ENCODE results near the gene PARP8.
A peak's percentile ranks its signal among the peaks of the same experiment; 100 is the strongest.

PARP8 gene

GRCh38 chr5:50727149-50727496 is 60.7 kb downstream of the PARP8 start:
- H3K9me3 Mint-ChIP-seq, result no peaks in the 10 kb centered on the region
- no peaks in the 10 kb centered on the region for H3K27me3 Mint-ChIP-seq
- peaks cover 2% of the 10 kb centered on the region for H3K36me3 Mint-ChIP-seq
- peak overlapping the region; percentile 78 for H3K27ac Mint-ChIP-seq
- H3K4me1 Mint-ChIP-seq, result peaks cover 82% of the 10 kb centered on the region
- H3K4me3 Mint-ChIP-seq, result peak overlapping the region; percentile 23

GRCh38 chr5:50727845-50728244 is 61.4 kb downstream of the PARP8 start:
- H3K9me3 Mint-ChIP-seq, result no peaks in the 10 kb centered on the region
- no peak overlapping the region for H3K4me3 Mint-ChIP-seq
- no peaks in the 10 kb centered on the region for H3K27me3 Mint-ChIP-seq
- peaks cover 2% of the 10 kb centered on the region for H3K36me3 Mint-ChIP-seq
- peak overlapping the region; percentile 53 for H3K27ac Mint-ChIP-seq
- H3K4me1 Mint-ChIP-seq, result peaks cover 75% of the 10 kb centered on the region

- Mint-ChIP-seq H3K36me3 (no peaks in the 10 kb centered on the region), H3K4me3 (no peak overlapping the region), H3K27ac (no peak overlapping the region), H3K4me1 (peaks cover 74% of the 10 kb centered on the region), H3K9me3 (no peaks in the 10 kb centered on the region), H3K27me3 (no peaks in the 10 kb centered on the region)
Measured at GRCh38 chr5:50730336-50730735, 63.9 kb downstream of the PARP8 start.

GRCh38 chr5:50730841-50731240 is 64.4 kb downstream of the PARP8 start:
- H3K36me3 Mint-ChIP-seq, result no peaks in the 10 kb centered on the region
- no peak overlapping the region for H3K27ac Mint-ChIP-seq
- H3K27me3 Mint-ChIP-seq, result no peaks in the 10 kb centered on the region
- H3K9me3 Mint-ChIP-seq, result no peaks in the 10 kb centered on the region
- no peak overlapping the region for H3K4me3 Mint-ChIP-seq
- H3K4me1 Mint-ChIP-seq, result peaks cover 74% of the 10 kb centered on the region

- no peaks in the 10 kb centered on the region for H3K9me3 Mint-ChIP-seq
- no peaks in the 10 kb centered on the region for H3K27me3 Mint-ChIP-seq
- no peak overlapping the region for H3K4me3 Mint-ChIP-seq
- H3K27ac Mint-ChIP-seq, result no peak overlapping the region
- H3K36me3 Mint-ChIP-seq, result no peaks in the 10 kb centered on the region
- peaks cover 68% of the 10 kb centered on the region for H3K4me1 Mint-ChIP-seq
Measured at GRCh38 chr5:50733741-50734140, 67.3 kb downstream of the PARP8 start.

- peaks cover 7% of the 10 kb centered on the region for H3K36me3 Mint-ChIP-seq
- H3K27me3 Mint-ChIP-seq, result no peaks in the 10 kb centered on the region
- no peak overlapping the region for H3K27ac Mint-ChIP-seq
- H3K4me1 Mint-ChIP-seq, result peaks cover 72% of the 10 kb centered on the region
- H3K4me3 Mint-ChIP-seq, result no peak overlapping the region
- peaks cover 5% of the 10 kb centered on the region for H3K9me3 Mint-ChIP-seq
Measured at GRCh38 chr5:50738864-50739263, 72.4 kb downstream of the PARP8 start.

- peaks cover 72% of the 10 kb centered on the region for H3K4me1 Mint-ChIP-seq
- peaks cover 7% of the 10 kb centered on the region for H3K36me3 Mint-ChIP-seq
- H3K27me3 Mint-ChIP-seq, result no peaks in the 10 kb centered on the region
- peaks cover 5% of the 10 kb centered on the region for H3K9me3 Mint-ChIP-seq
- no peak overlapping the region for H3K27ac Mint-ChIP-seq
- H3K4me3 Mint-ChIP-seq, result no peak overlapping the region
Measured at GRCh38 chr5:50740832-50741231, 74.4 kb downstream of the PARP8 start.

GRCh38 chr5:50744776-50745175 is 78.3 kb downstream of the PARP8 start:
- Mint-ChIP-seq H3K27me3 (no peaks in the 10 kb centered on the region), H3K4me1 (peaks cover 90% of the 10 kb centered on the region), H3K4me3 (peak overlapping the region; percentile 85), H3K36me3 (peaks cover 13% of the 10 kb centered on the region), H3K9me3 (peaks cover 10% of the 10 kb centered on the region), H3K27ac (peak overlapping the region; percentile 88)

- Mint-ChIP-seq H3K36me3 (peaks cover 8% of the 10 kb centered on the region), H3K27ac (peak overlapping the region; percentile 88), H3K9me3 (peaks cover 5% of the 10 kb centered on the region), H3K27me3 (no peaks in the 10 kb centered on the region), H3K4me3 (peak overlapping the region; percentile 85), H3K4me1 (peaks cover 91% of the 10 kb centered on the region)
Measured at GRCh38 chr5:50745221-50745910, 78.9 kb downstream of the PARP8 start.

- Mint-ChIP-seq H3K27me3 (no peaks in the 10 kb centered on the region), H3K4me3 (peak overlapping the region; percentile 31), H3K9me3 (peaks cover 5% of the 10 kb centered on the region), H3K4me1 (peaks cover 74% of the 10 kb centered on the region), H3K36me3 (peaks cover 11% of the 10 kb centered on the region), H3K27ac (peak overlapping the region; percentile 96)
Measured at GRCh38 chr5:50749181-50749580, 82.7 kb downstream of the PARP8 start.

GRCh38 chr5:50749873-50750272 is 83.4 kb downstream of the PARP8 start:
- Mint-ChIP-seq H3K27ac (peak overlapping the region; percentile 86), H3K4me1 (peaks cover 67% of the 10 kb centered on the region), H3K4me3 (peak overlapping the region; percentile 30), H3K27me3 (no peaks in the 10 kb centered on the region), H3K36me3 (peaks cover 13% of the 10 kb centered on the region), H3K9me3 (peaks cover 5% of the 10 kb centered on the region)

GRCh38 chr5:50751064-50751657 is 84.7 kb downstream of the PARP8 start:
- Mint-ChIP-seq H3K27me3 (no peaks in the 10 kb centered on the region), H3K4me1 (peaks cover 65% of the 10 kb centered on the region), H3K27ac (peak overlapping the region; percentile 85), H3K9me3 (peaks cover 5% of the 10 kb centered on the region), H3K36me3 (peaks cover 18% of the 10 kb centered on the region), H3K4me3 (peak overlapping the region; percentile 65)

- Mint-ChIP-seq H3K27me3 (no peaks in the 10 kb centered on the region), H3K4me1 (peaks cover 56% of the 10 kb centered on the region)
Measured at GRCh38 chr5:50752800-50753199, 86.4 kb downstream of the PARP8 start.

GRCh38 chr5:50759526-50760270 is 93.3 kb downstream of the PARP8 start:
- H3K27ac Mint-ChIP-seq, result no peak overlapping the region
- H3K4me3 Mint-ChIP-seq, result no peak overlapping the region
- H3K36me3 Mint-ChIP-seq, result peaks cover 23% of the 10 kb centered on the region
- H3K27me3 Mint-ChIP-seq, result no peaks in the 10 kb centered on the region
- peaks cover 26% of the 10 kb centered on the region for H3K4me1 Mint-ChIP-seq
- no peaks in the 10 kb centered on the region for H3K9me3 Mint-ChIP-seq

More at GRCh38 chr5:50752800-50753199, 86.4 kb downstream of the PARP8 start:
- peaks cover 4% of the 10 kb centered on the region for H3K9me3 Mint-ChIP-seq
- H3K27ac Mint-ChIP-seq, result no peak overlapping the region
- H3K36me3 Mint-ChIP-seq, result peaks cover 14% of the 10 kb centered on the region
- no peak overlapping the region for H3K4me3 Mint-ChIP-seq

- peaks cover 22% of the 10 kb centered on the region for H3K36me3 Mint-ChIP-seq
- no peak overlapping the region for H3K4me3 Mint-ChIP-seq
- H3K27ac Mint-ChIP-seq, result no peak overlapping the region
- no peaks in the 10 kb centered on the region for H3K27me3 Mint-ChIP-seq
- no peaks in the 10 kb centered on the region for H3K9me3 Mint-ChIP-seq
- H3K4me1 Mint-ChIP-seq, result peaks cover 41% of the 10 kb centered on the region
Measured at GRCh38 chr5:50763351-50763750, 96.9 kb downstream of the PARP8 start.

- Mint-ChIP-seq H3K36me3 (peaks cover 22% of the 10 kb centered on the region), H3K27ac (peak overlapping the region; percentile 66), H3K27me3 (no peaks in the 10 kb centered on the region), H3K4me1 (peaks cover 46% of the 10 kb centered on the region), H3K9me3 (no peaks in the 10 kb centered on the region), H3K4me3 (no peak overlapping the region)
Measured at GRCh38 chr5:50763846-50764245, 97.4 kb downstream of the PARP8 start.

Measured in activated naive CD4-positive, alpha-beta T cell treated with anti-CD3 and anti-CD28 coated beads, Interleukin-2, amount 50 U/mL, for 24 hours (primary cell).